Fibroblast of skin of abdomen (primary cell): ENCODE results near the gene PPDPF.
A peak's percentile ranks its signal among the peaks of the same experiment; 100 is the strongest.
"Not testable (repeated sequence)": the region's sequence is repeated elsewhere in the genome, so short reads cannot be mapped to it uniquely, and the experiment has no call there.

Source experiments
- DNase-seq: peaks from one replicate; pipeline ENCODE4 v3.0.0-alpha.2; 2013

Gene PPDPF

GRCh38 chr20:63500902-63501817 is 19.4 kb upstream of the PPDPF start:
- no peak for DNase-seq

GRCh38 chr20:63501818-63502670 is 18.5 kb upstream of the PPDPF start:
- DNase-seq = no peak

GRCh38 chr20:63502671-63503172 is 17.8 kb upstream of the PPDPF start:
- no peak for DNase-seq

- no peak for DNase-seq
Measured at GRCh38 chr20:63503524-63503923, 17.0 kb upstream of the PPDPF start.

- no peak for DNase-seq
Measured at GRCh38 chr20:63504642-63505041, 15.9 kb upstream of the PPDPF start.

GRCh38 chr20:63505281-63505680 is 15.3 kb upstream of the PPDPF start:
- no peak for DNase-seq

GRCh38 chr20:63505723-63506122 is 14.8 kb upstream of the PPDPF start:
- DNase-seq = no peak

- DNase-seq = no peak
Measured at GRCh38 chr20:63507083-63507743, 13.4 kb upstream of the PPDPF start.

- DNase-seq = no peak
Measured at GRCh38 chr20:63508072-63508768, 12.3 kb upstream of the PPDPF start.

GRCh38 chr20:63509088-63509564 is 11.4 kb upstream of the PPDPF start:
- DNase-seq = no peak

GRCh38 chr20:63513207-63513606 is 7.4 kb upstream of the PPDPF start:
- no peak for DNase-seq

GRCh38 chr20:63514520-63514919 is 6.0 kb upstream of the PPDPF start:
- not testable (repeated sequence) for DNase-seq

GRCh38 chr20:63517376-63518309 is 2.9 kb upstream of the PPDPF start:
- no peak for DNase-seq

GRCh38 chr20:63518351-63518861 is 2.2 kb upstream of the PPDPF start:
- no peak for DNase-seq

- DNase-seq = no peak
Measured at GRCh38 chr20:63518946-63519667, 1.5 kb upstream of the PPDPF start.

GRCh38 chr20:63519668-63520503 is 679 bp upstream of the PPDPF start:
- DNase-seq = peak; percentile 57

- DNase-seq = peak; percentile 65
Measured at GRCh38 chr20:63520934-63521601, 503 bp downstream of the PPDPF start.

GRCh38 chr20:63521602-63522001 is 1.0 kb downstream of the PPDPF start:
- DNase-seq = no peak
